Mononuclear cell (primary cell): Measurements from ENCODE around the gene RTCA. TPM values are rescaled to one million over a fixed set of nuclear protein-coding genes. Genes with fewer than 3 reads are reported as not detected.
A peak's percentile ranks its signal among the peaks of the same experiment; 100 is the strongest.
"Not testable (repeated sequence)": the region's sequence is repeated elsewhere in the genome, so short reads cannot be mapped to it uniquely, and the experiment has no call there.

ENCODE experiments used
- H3K27me3 ChIP-seq: 2 replicates; pipeline ENCODE4 v1.6.0; 2011; ENCODE audit warnings: low read length, control low read depth; ENCODE audit not compliant: insufficient read depth
- H3K4me1 ChIP-seq: 2 replicates; pipeline ENCODE4 v1.5.1; 2011; ENCODE audit warnings: mild to moderate bottlenecking, low read length, control low read depth; ENCODE audit not compliant: insufficient read depth
- H3K4me3 ChIP-seq: 2 replicates; pipeline ENCODE4 v1.5.1; 2011; ENCODE audit warnings: mild to moderate bottlenecking, low read length, moderate library complexity
- H3K9me3 ChIP-seq: 2 replicates; pipeline ENCODE4 v1.5.1; 2011; ENCODE audit warnings: low read depth, mild to moderate bottlenecking, control low read depth, low read length
- total RNA-seq: library from RNA; depleted of rRNA; stranded (reverse); fragments of >200 nt; gene quantifications from one replicate; pipeline ENCODE4 v1.2.3, GENCODE V29; 2012

RTCA gene
- total RNA-seq, 1 donor: 26.4 TPM

- H3K9me3 ChIP-seq: no peaks in the 10 kb centered on the region
- H3K4me1 ChIP-seq: peaks cover 9% of the 10 kb centered on the region
- peak overlapping the region; percentile 76 for H3K4me3 ChIP-seq
- no peaks in the 10 kb centered on the region for H3K27me3 ChIP-seq
These were observed 16.9 kb upstream of the RTCA start for GRCh38 chr1:100249155-100249536.

GRCh38 chr1:100249537-100250257 lies 16.3 kb upstream of the RTCA start, which contains the start of gene DBT:
TSS of gene DBT (minus strand) at chr1:100249834. CDS start at chr1:100249820, 14 bp downstream.
- Histone ChIP-seq H3K27me3 (no peaks in the 10 kb centered on the region), H3K4me3 (peak within 1 kb of the TSS; percentile 76), H3K4me1 (peaks cover 9% of the 10 kb centered on the region), H3K9me3 (no peaks in the 10 kb centered on the region)

- Histone ChIP-seq H3K9me3 (no peaks in the 10 kb centered on the region), H3K4me1 (peaks cover 9% of the 10 kb centered on the region), H3K4me3 (peak overlapping the region; percentile 76), H3K27me3 (no peaks in the 10 kb centered on the region)
These were observed 15.8 kb upstream of the RTCA start for GRCh38 chr1:100250264-100250663.

GRCh38 chr1:100250807-100251206 lies 15.2 kb upstream of the RTCA start:
- Histone ChIP-seq H3K9me3 (no peaks in the 10 kb centered on the region), H3K27me3 (no peaks in the 10 kb centered on the region), H3K4me3 (no peak overlapping the region), H3K4me1 (peaks cover 9% of the 10 kb centered on the region)

- Histone ChIP-seq H3K9me3 (no peaks in the 10 kb centered on the region), H3K4me1 (peaks cover 9% of the 10 kb centered on the region), H3K27me3 (no peaks in the 10 kb centered on the region), H3K4me3 (no peak overlapping the region)
These were observed 13.1 kb upstream of the RTCA start for GRCh38 chr1:100252901-100253300.

GRCh38 chr1:100253552-100253951 lies 12.5 kb upstream of the RTCA start:
- Histone ChIP-seq H3K27me3 (no peaks in the 10 kb centered on the region), H3K4me3 (no peak overlapping the region), H3K9me3 (no peaks in the 10 kb centered on the region), H3K4me1 (peaks cover 8% of the 10 kb centered on the region)

- not testable (repeated sequence) for H3K4me1 ChIP-seq, H3K9me3 ChIP-seq, H3K27me3 ChIP-seq, H3K4me3 ChIP-seq
These were observed 9.7 kb upstream of the RTCA start for GRCh38 chr1:100256273-100256672.

- not testable (repeated sequence) for H3K4me3 ChIP-seq, H3K4me1 ChIP-seq, H3K9me3 ChIP-seq, H3K27me3 ChIP-seq
These were observed 7.6 kb upstream of the RTCA start for GRCh38 chr1:100258427-100258826.

GRCh38 chr1:100261686-100262085 lies 4.3 kb upstream of the RTCA start:
- H3K9me3 ChIP-seq: peaks cover 4% of the 10 kb centered on the region
- no peaks in the 10 kb centered on the region for H3K27me3 ChIP-seq
- H3K4me1 ChIP-seq: peaks cover 6% of the 10 kb centered on the region
- no peak overlapping the region for H3K4me3 ChIP-seq

GRCh38 chr1:100264081-100264480 lies 1.9 kb upstream of the RTCA start:
- not testable (repeated sequence) for H3K27me3 ChIP-seq, H3K9me3 ChIP-seq, H3K4me3 ChIP-seq
- peaks cover 25% of the 10 kb centered on the region for H3K4me1 ChIP-seq

GRCh38 chr1:100265562-100265930 lies 470 bp upstream of the RTCA start:
- peaks cover 4% of the 10 kb centered on the region for H3K9me3 ChIP-seq
- H3K4me3 ChIP-seq: peak overlapping the region; percentile 91
- no peaks in the 10 kb centered on the region for H3K27me3 ChIP-seq
- H3K4me1 ChIP-seq: peaks cover 25% of the 10 kb centered on the region

GRCh38 chr1:100266741-100267140 lies 725 bp downstream of the RTCA start:
- peaks cover 29% of the 10 kb centered on the region for H3K4me1 ChIP-seq
- no peaks in the 10 kb centered on the region for H3K27me3 ChIP-seq
- H3K9me3 ChIP-seq: no peaks in the 10 kb centered on the region
- H3K4me3 ChIP-seq: peak overlapping the region; percentile 91

GRCh38 chr1:100267284-100267683 lies 1.3 kb downstream of the RTCA start:
- Histone ChIP-seq H3K4me3 (peak overlapping the region; percentile 91), H3K4me1 (peaks cover 29% of the 10 kb centered on the region)

GRCh38 chr1:100268202-100268601 lies 2.2 kb downstream of the RTCA start:
- Histone ChIP-seq H3K9me3 (no peaks in the 10 kb centered on the region), H3K4me1 (peaks cover 29% of the 10 kb centered on the region), H3K27me3 (no peaks in the 10 kb centered on the region), H3K4me3 (no peak overlapping the region)

More at GRCh38 chr1:100267284-100267683, 1.3 kb downstream of the RTCA start:
- Histone ChIP-seq H3K9me3 (no peaks in the 10 kb centered on the region), H3K27me3 (no peaks in the 10 kb centered on the region)

- Histone ChIP-seq H3K9me3 (no peaks in the 10 kb centered on the region), H3K4me1 (no peaks in the 10 kb centered on the region), H3K4me3 (no peak overlapping the region), H3K27me3 (no peaks in the 10 kb centered on the region)
These were observed 11.8 kb downstream of the RTCA start for GRCh38 chr1:100277866-100278265.

- Histone ChIP-seq H3K27me3 (no peaks in the 10 kb centered on the region), H3K9me3 (no peaks in the 10 kb centered on the region), H3K4me3 (no peak overlapping the region), H3K4me1 (no peaks in the 10 kb centered on the region)
These were observed 13.4 kb downstream of the RTCA start for GRCh38 chr1:100279358-100279923.
